Suprapubic skin (tissue), 4 donors: ENCODE results near the gene SPTA1. TPM values are rescaled to one million over a fixed set of nuclear protein-coding genes. Genes with fewer than 3 reads are reported as not detected.

ENCODE experiments used
- DNase-seq, 2 donors: peaks; one replicate each; pipeline ENCODE4 v3.0.0-alpha.2; 2019; ENCODE audit warnings: low spot score in 2 of 2
- H3K27ac ChIP-seq: fragments of 200-600 bp; sonication (generic); one replicate; pipeline ENCODE4 v1.5.1; 2019
- H3K27me3 ChIP-seq: fragments of 200-600 bp; sonication (generic); one replicate; pipeline ENCODE4 v1.5.1; 2019
- H3K36me3 ChIP-seq: fragments of 200-600 bp; sonication (generic); one replicate; pipeline ENCODE4 v1.5.1; 2019
- H3K4me1 ChIP-seq: fragments of 200-600 bp; sonication (generic); one replicate; pipeline ENCODE4 v1.5.1; 2019
- H3K4me3 ChIP-seq: fragments of 200-600 bp; sonication (generic); one replicate; pipeline ENCODE4 v1.5.1; 2019; ENCODE audit warnings: mild to moderate bottlenecking
- H3K9me3 ChIP-seq: fragments of 200-600 bp; sonication (generic); one replicate; pipeline ENCODE4 v1.5.1; 2019
- CTCF ChIP-seq, 2 donors: fragments of 200-600 bp in 1 of 2; fragments of 450-650 bp in 1 of 2; sonication (generic) in 1 of 2; IDR thresholded peaks; one replicate each; pipeline ENCODE4 v1.5.1; 2016 to 2019; ENCODE audit warnings: antibody characterized with exemption in 2 of 2, mild to moderate bottlenecking in 1 of 2, moderate library complexity in 1 of 2
- EP300 ChIP-seq: sonication (generic); formaldehyde crosslinking; IDR thresholded peaks from one replicate; pipeline ENCODE4 v1.6.1; 2017; ENCODE audit warnings: antibody characterized with exemption
- POLR2A ChIP-seq, 2 donors: fragments of 450-650 bp; IDR thresholded peaks; one replicate each; pipeline ENCODE4 v1.6.1; 2017; ENCODE audit warnings: antibody characterized with exemption in 2 of 2, mild to moderate bottlenecking in 2 of 2, moderate library complexity in 2 of 2
- POLR2AphosphoS5 ChIP-seq, 3 donors: sonication (generic); formaldehyde crosslinking; IDR thresholded peaks; one replicate each; pipeline ENCODE4 v1.6.1; 2017; ENCODE audit warnings: antibody characterized with exemption in 3 of 3
- WGBS: methylation state at CpG from one replicate; pipeline ENCODE4 v1.1.5; 2018; 5-methylcytosine and 5-hydroxymethylcytosine counted together
- total RNA-seq, 4 donors: library from RNA; depleted of rRNA; stranded (reverse); fragments of >200 nt; gene quantifications; one replicate each; pipeline ENCODE4 v1.1.0, GENCODE V29; 2016

Gene SPTA1
- total RNA-seq, 4 donors from 2014 or later: 0.24 TPM; not detected in 3

DNA sequence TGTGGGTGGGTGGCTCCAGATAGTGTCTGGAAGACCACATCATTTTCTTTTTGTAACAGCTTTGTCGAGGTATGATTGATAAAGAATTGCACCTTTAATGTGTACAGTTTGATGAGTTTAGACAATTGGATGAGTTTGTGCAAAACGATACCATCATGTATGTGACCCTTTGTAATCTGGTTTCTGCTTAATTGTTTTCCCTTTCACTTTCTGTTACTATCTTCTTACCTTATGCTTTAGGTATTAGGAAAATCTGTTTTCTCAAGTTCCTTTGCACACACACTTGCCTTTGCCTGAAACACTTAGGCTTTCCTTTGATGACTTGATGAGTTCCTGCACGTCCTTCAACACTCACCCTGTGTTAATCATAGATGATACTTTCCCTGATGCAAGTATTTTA lies 74.6 kb downstream of the SPTA1 start:
- TF ChIP-seq POLR2AphosphoS5 (IDR thresholded peaks at IDR 0.05): no peak
- no peak for TF ChIP-seq POLR2A (IDR thresholded peaks at IDR 0.05)
- TF ChIP-seq CTCF (IDR thresholded peaks at IDR 0.05): no peak
- no peak for TF ChIP-seq EP300
- Histone ChIP-seq H3K27ac (no peak overlapping the region), H3K27me3 (no peaks in the 10 kb centered on the region), H3K36me3 (no peaks in the 10 kb centered on the region), H3K9me3 (no peaks in the 10 kb centered on the region), H3K4me3 (no peak overlapping the region), H3K4me1 (no peaks in the 10 kb centered on the region)
- WGBS: 51% methylated on average over 3 of the region's 3 CpGs
- no peak for DNase-seq

DNA sequence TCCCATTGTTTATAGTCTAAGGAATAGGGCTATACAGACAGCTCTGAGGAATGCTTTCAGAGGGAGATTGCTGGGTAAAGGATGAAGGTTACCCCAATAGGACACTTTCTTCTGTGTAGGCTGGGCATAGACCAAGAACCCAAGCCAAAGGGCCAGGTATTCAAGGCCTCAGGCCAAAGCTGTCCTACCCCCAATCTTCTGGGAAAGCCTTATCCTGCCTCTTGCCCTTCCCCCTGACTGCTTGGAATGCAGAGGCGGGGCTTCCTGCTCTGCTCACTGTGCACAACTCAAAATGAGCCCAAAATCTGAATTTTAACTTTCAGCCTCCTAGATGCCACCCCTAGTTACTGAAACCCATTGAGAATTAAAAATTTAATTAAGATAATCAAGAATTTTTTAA lies 79.2 kb downstream of the SPTA1 start:
- no peaks in the 10 kb centered on the region for H3K36me3 ChIP-seq
- no peak overlapping the region for H3K27ac ChIP-seq
- H3K9me3 ChIP-seq: no peaks in the 10 kb centered on the region
- DNase-seq: no peak
- WGBS: 81% methylated on average over 1 of the region's 1 CpG
- TF ChIP-seq POLR2AphosphoS5 (IDR thresholded peaks at IDR 0.05): no peak
- no peak for TF ChIP-seq EP300
- TF ChIP-seq CTCF (IDR thresholded peaks at IDR 0.05): no peak
- TF ChIP-seq POLR2A (IDR thresholded peaks at IDR 0.05): no peak
- no peaks in the 10 kb centered on the region for H3K27me3 ChIP-seq
- no peak overlapping the region for H3K4me3 ChIP-seq
- H3K4me1 ChIP-seq: no peaks in the 10 kb centered on the region

GRCh38 chr1:158604968-158605367 lies 81.5 kb downstream of the SPTA1 start, which contains the start of gene OR10Z1:
Gene OR10Z1, plus strand, starts transcription at chr1:158605268. Its CDS starts 1,171 bp downstream, at chr1:158606439.
- TF ChIP-seq POLR2A (IDR thresholded peaks at IDR 0.05): no peak
- H3K4me3 ChIP-seq: no peak within 1 kb of the TSS
- DNase-seq: no peak
- WGBS: 83% methylated on average over 1 of the region's 1 CpG
- H3K36me3 ChIP-seq: no peaks in the 10 kb centered on the region
- H3K9me3 ChIP-seq: no peaks in the 10 kb centered on the region
- no peaks in the 10 kb centered on the region for H3K4me1 ChIP-seq
- H3K27ac ChIP-seq: no peak within 1 kb of the TSS
- H3K27me3 ChIP-seq: no peaks in the 10 kb centered on the region

DNA sequence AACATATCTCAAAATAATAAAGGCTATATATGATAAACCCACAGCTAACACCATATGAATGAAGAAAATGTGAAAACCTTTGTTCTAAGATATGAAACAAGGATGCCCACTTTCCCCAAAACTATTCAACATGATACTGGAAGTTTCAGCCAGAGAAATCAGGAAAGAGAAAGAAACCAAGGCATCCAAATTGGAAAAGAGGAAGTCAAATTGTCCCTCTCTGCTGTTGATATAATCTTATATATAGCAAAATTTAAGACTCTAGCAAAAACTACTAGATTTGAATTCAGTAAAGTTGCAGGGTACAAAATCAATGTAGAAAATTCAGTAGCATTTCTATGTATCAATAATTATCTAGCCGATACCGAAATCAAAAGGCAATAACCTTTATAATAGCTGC lies 85.8 kb downstream of the SPTA1 start:
- 89% methylated on average over 2 of the region's 2 CpGs for WGBS
- no peak overlapping the region for H3K27ac ChIP-seq
- TF ChIP-seq EP300 (no peak), POLR2A (IDR thresholded peaks at IDR 0.05) (no peak), POLR2AphosphoS5 (IDR thresholded peaks at IDR 0.05) (no peak), CTCF (IDR thresholded peaks at IDR 0.05) (no peak)
- H3K4me1 ChIP-seq: no peaks in the 10 kb centered on the region
- H3K9me3 ChIP-seq: peaks cover 11% of the 10 kb centered on the region
- H3K36me3 ChIP-seq: no peaks in the 10 kb centered on the region
- DNase-seq: no peak
- H3K27me3 ChIP-seq: no peaks in the 10 kb centered on the region
- H3K4me3 ChIP-seq: no peak overlapping the region

GRCh38 chr1:158586942-158587341 lies 99.6 kb downstream of the SPTA1 start:
- Histone ChIP-seq H3K36me3 (no peaks in the 10 kb centered on the region), H3K27me3 (no peaks in the 10 kb centered on the region), H3K9me3 (peaks cover 4% of the 10 kb centered on the region), H3K4me3 (no peak overlapping the region), H3K4me1 (no peaks in the 10 kb centered on the region), H3K27ac (no peak overlapping the region)
- WGBS: 82% methylated on average over 1 of the region's 1 CpG
- DNase-seq: no peak
- TF ChIP-seq EP300 (no peak), CTCF (IDR thresholded peaks at IDR 0.05) (no peak), POLR2AphosphoS5 (IDR thresholded peaks at IDR 0.05) (no peak), POLR2A (IDR thresholded peaks at IDR 0.05) (no peak)

- H3K9me3 ChIP-seq: peaks cover 4% of the 10 kb centered on the region
- no peak for DNase-seq
- no peaks in the 10 kb centered on the region for H3K27me3 ChIP-seq
- no peak overlapping the region for H3K4me3 ChIP-seq
- no peaks in the 10 kb centered on the region for H3K4me1 ChIP-seq
- TF ChIP-seq POLR2A (IDR thresholded peaks at IDR 0.05): no peak
- TF ChIP-seq CTCF (IDR thresholded peaks at IDR 0.05): no peak
- TF ChIP-seq POLR2AphosphoS5 (IDR thresholded peaks at IDR 0.05): no peak
- no peak for TF ChIP-seq EP300
- no peaks in the 10 kb centered on the region for H3K36me3 ChIP-seq
- no peak overlapping the region for H3K27ac ChIP-seq
- 79% methylated on average over 4 of the region's 4 CpGs for WGBS
These were observed 102.6 kb downstream of the SPTA1 start for GRCh38 chr1:158583962-158584361.
